Astrocyte of the spinal cord (primary cell): ENCODE measurements around the gene PLSCR4.

ENCODE experiments used
- DNase-seq: peaks from one replicate; pipeline ENCODE4 v3.0.0; 2011; ENCODE audit warnings: low read depth, low spot score
- H3K4me3 ChIP-seq: 2 replicates; pipeline ENCODE4 v1.5.1; 2011; ENCODE audit warnings: low read depth, mild to moderate bottlenecking, low read length, moderate library complexity
- CTCF ChIP-seq: IDR thresholded peaks from 2 replicates; pipeline ENCODE4 v1.5.1; 2012; ENCODE audit warnings: low read depth, mild to moderate bottlenecking, low read length, inconsistent platforms
- in situ Hi-C: cut with HindIII; loops from 2 replicates; pipeline ENCODE4 v1.10.0; 2017; ENCODE audit warnings: low sequenced_read_pairs

PLSCR4 gene

DNA sequence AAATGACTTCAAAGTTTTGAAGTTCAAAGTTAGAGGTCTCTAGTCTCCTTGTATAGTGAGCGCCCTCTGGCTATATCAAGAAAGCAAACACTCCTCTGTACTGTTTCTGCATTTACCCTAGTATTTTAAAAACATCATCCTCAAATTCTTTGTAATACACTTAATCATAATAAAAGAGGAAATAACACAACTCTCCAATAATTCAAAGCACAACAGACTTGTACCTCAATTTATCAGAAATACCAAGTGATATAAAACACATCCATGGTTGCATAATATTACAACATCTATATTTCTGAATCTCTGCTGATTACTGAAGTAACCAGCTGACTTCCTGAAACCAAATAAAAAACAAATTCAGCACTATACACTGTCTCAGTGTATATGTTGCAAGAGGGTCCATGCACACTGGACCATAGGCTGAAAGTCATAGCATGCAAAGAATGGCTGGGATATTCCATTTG is 102.4 kb downstream of the PLSCR4 start:
- TF ChIP-seq CTCF: peak; percentile 34
- H3K4me3 ChIP-seq: no peak overlapping the region
- no peak for DNase-seq
- in situ Hi-C loops: no loop called here

DNA sequence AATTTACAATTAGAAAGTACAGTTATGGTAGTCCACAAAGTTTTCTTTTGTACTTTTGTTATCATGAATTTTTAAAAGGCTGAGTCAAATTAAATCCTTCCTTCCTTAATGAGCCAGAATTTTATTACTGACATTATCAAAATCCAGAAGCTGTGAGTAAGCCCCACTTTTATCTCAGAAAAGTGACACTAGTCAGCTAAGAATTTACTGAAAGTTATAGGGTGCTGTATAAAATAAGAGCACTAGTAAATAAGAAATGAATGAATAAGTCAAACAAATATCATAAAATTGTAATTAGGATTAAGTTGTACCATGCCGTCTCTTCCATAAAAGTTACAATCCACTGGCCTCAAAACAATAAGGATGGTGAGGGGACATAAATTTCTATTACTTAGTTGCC is 105.3 kb downstream of the PLSCR4 start:
- H3K4me3 ChIP-seq: no peak overlapping the region
- in situ Hi-C loops: no loop called here
- no peak for DNase-seq
- TF ChIP-seq CTCF: no peak

GRCh38 chr3:146142757-146143156 is 108.1 kb downstream of the PLSCR4 start:
- no peak overlapping the region for H3K4me3 ChIP-seq
- peak; percentile 66 for DNase-seq
- in situ Hi-C loops: no loop called here
- TF ChIP-seq CTCF: no peak
